Testis (tissue), 2 donors: ENCODE data around the gene ST8SIA6.

Experiments used
- CTCF ChIP-seq, 3 experiments: fragments of 450-650 bp in 2 of 3; fragments of 200-600 bp in 1 of 3; sonication (generic) in 1 of 3; IDR thresholded peaks; one replicate each; pipeline ENCODE4 v1.5.1; 2016 to 2019; ENCODE audit warnings: antibody characterized with exemption in 3 of 3, mild to moderate bottlenecking in 2 of 3, moderate library complexity in 1 of 3
- POLR2A ChIP-seq: fragments of 450-650 bp; IDR thresholded peaks from one replicate; pipeline ENCODE4 v1.6.1; 2017; ENCODE audit warnings: antibody characterized with exemption, mild to moderate bottlenecking, moderate library complexity

- TF ChIP-seq CTCF (IDR thresholded peaks at IDR 0.05): no peak
- TF ChIP-seq POLR2A: no peak
Observed at GRCh38 chr10:17444388-17444714, 10.0 kb downstream of the ST8SIA6 start.
